Frontal cortex (tissue), 4 donors: Measurements from ENCODE around the gene FOXO1. TPM values are rescaled to one million over a fixed set of nuclear protein-coding genes. Genes with fewer than 3 reads are reported as not detected.

Experiments
- DNase-seq, 2 donors: peaks; one replicate each; pipeline ENCODE4 v3.0.0; 2012; ENCODE audit warnings: low spot score in 2 of 2
- FAIRE-seq: peaks from 2 replicates; lab custom pipeline; 2012; peaks lifted over from hg19 to GRCh38; lab: Jason Lieb, UNC
- total RNA-seq: library from RNA; depleted of rRNA; stranded (reverse); fragments of >200 nt; gene quantifications from one replicate; pipeline ENCODE4 v1.2.3, GENCODE V29; 2014
- donor health status: control.
- donor health status: control.
- donor health status: control.

The FOXO1 gene
- total RNA-seq, 1 donor from 2014 or later, result 9.8 TPM

DNA sequence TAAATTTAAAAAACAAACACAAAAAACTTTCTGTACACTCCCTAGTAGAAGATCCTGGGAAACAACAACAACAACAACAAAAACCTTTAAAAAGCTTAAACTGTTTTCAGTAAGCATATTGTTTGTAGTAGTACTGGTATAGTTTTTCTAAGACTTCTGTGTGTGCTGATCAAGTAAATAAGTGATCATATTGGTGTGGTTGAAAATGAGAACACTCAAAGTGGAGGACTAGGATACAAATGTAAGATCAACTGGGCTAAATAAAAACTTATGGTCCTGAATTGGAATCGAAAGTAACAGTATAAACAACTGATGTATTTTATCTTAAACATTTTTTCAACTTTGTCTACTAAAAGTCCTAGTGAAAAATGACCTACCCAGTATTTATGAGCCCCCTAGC is 135.5 kb downstream of the FOXO1 start:
- no peak for FAIRE-seq

GRCh38 chr13:40528881-40529280 is 137.6 kb downstream of the FOXO1 start:
- DNase-seq (no peak), FAIRE-seq (no peak)

More for the DNA sequence above, 135.5 kb downstream of the FOXO1 start:
- DNase-seq, result no peak

- FAIRE-seq (no peak), DNase-seq (no peak)
Observed at GRCh38 chr13:40527914-40528313, 138.5 kb downstream of the FOXO1 start.

- no peak for FAIRE-seq
- no peak for DNase-seq
Observed at GRCh38 chr13:40522282-40522681, 144.2 kb downstream of the FOXO1 start.

DNA sequence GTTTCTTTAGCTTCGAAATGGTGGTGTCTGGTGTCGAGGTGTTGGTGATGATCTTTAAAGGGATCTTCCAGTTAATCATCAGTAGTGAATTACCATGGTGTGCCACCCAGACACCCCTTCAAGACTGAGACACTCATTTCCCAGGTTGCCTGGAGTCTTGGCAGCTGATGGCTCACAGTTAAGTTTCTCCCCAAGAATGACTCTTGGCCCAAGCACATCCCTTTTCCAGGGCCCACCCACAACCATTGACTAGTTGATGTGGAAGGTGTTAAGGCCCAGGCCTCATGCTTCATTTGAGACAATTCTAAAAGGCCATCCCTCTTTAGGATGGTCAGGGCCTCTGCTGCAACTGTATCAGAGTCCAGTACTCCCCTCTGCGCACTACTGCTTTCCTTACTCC is 145.5 kb downstream of the FOXO1 start:
- FAIRE-seq (no peak), DNase-seq (no peak)

DNA sequence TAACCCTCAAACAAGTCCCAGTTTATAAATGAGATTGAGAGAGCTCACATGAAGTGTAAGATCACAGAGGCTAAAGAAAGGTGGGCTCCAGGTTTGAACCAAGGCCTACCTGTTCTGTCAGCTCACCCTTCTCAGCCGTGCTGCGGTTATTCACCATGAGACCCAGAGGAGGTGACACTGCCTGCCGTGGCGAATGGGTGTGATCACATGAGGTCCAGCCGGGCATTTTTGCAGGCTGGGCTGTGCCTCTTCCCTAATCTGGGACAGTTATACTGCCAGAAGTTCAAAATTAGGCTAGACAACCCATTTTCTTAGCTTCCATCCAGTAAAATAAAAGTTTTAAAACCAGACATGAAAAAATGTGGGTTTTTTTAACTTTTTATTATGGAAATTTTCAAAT is 146.8 kb downstream of the FOXO1 start:
- no peak for DNase-seq
- no peak for FAIRE-seq

- FAIRE-seq (no peak), DNase-seq (no peak)
Observed at GRCh38 chr13:40518481-40518882, 148.0 kb downstream of the FOXO1 start.

DNA sequence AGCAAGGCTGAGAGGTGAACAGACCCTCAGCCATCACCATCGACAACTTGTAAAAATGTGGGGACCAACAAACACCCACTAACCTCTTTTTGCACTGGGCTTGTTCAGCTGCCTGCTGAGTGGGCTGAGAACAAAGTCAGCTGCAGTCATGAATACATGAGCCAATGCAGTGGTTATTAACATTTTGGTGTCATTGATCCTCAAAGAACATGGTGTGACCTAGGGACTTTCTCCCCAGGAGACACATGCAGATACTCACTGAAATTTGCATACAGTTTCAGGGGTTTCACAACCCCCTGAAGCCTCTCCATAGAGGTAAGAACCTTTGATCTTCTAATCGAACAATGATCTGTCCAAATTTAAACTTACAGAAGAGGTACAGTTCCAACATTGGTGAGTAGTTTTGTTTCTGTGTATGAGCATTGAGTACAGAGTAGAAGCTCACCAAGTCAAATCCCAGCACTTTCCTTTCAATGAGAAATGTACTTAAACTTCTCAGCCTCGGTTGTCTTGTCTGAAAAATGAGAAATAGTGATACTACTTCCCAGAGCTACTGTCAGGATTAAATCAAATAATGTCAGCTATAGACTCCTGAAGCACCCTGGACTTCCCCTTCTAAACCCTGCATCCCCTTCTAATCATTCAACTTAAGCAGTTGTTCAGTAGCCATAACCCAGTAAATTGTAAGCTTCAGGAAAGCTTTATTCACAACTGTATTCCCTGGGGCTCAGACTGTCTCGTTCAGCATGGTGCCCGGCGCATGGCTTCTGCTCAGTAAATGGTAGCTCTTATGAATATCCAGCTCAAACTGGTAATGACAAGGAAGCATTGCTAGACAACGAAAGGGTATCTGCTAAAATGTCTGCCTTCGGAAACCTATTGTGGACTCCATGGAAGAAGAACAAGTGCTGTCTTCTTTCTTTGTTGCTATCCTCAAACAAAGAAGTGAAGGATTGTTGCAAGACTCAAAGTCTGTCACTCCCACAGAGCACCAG is 148.7 kb downstream of the FOXO1 start:
- DNase-seq, result no peak
- no peak for FAIRE-seq

GRCh38 chr13:40515702-40516101 is 150.7 kb downstream of the FOXO1 start:
- no peak for DNase-seq
- FAIRE-seq, result no peak

GRCh38 chr13:40514802-40515201 is 151.6 kb downstream of the FOXO1 start:
- FAIRE-seq (no peak), DNase-seq (no peak)

DNA sequence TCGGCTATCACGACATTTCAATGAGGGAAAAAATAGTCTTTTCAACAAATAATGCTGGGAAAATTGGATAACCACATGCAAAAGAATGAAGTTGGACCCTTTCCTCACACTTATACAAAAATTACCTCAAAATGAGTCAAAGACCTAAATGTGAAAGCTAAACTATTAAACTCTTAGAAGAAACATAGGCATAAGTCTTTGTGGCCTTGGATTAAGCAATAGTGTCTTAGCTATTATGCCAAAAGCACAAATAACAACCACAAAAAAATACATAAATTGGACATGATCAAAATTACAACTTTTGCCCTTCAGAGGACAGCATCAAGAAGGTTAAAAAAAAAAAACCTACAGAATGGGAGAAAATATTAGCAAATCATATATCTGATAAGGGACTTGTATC is 156.6 kb downstream of the FOXO1 start:
- DNase-seq, result no peak

DNA sequence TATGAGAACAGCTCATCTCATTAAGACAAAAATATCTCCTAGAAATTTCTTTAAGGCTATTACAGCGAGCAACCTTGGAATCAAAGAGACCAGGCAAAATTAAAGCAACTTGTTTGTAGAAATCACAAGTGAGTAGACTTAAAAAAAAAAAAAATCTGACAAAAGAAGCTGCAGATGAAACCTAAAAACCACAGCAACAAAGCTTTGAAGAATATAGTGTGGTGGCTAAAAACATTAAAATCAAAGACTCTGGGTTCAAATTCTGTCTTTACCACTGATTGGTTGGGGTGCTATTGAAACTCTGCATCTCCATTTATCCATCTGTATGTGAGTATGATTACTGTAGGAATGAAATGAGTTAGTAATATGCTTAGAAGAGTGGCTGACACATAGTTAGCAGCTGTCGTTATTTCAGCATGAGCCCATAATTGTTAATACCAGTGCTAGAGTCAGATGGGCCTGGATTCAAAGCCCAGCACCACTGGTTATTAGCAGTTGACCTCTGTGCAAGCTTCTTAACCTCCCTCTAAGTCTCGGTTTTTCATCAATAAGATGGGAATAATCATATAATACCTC is 157.6 kb downstream of the FOXO1 start:
- FAIRE-seq (no peak), DNase-seq (no peak)

More for the DNA sequence above, 156.6 kb downstream of the FOXO1 start:
- FAIRE-seq, result no peak

DNA sequence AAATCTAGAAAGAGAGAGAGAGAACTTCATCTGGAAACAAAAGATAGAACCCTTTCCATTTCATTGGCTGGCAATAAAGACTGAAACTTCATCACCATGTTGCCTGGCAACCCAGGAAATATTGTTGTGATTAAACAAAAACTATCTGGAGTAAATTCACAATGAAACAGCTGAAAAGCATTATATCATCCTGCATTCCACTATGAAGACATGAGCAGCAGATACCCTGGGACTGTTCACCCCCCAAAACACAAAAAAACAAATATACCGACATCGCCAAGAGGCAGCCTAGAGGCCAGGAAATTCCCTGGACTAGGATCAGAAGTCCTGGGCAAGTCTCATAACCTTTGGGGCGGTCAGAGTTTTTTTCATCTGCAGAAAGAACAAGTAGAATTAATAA is 158.3 kb downstream of the FOXO1 start:
- FAIRE-seq, result no peak
- no peak for DNase-seq

DNA sequence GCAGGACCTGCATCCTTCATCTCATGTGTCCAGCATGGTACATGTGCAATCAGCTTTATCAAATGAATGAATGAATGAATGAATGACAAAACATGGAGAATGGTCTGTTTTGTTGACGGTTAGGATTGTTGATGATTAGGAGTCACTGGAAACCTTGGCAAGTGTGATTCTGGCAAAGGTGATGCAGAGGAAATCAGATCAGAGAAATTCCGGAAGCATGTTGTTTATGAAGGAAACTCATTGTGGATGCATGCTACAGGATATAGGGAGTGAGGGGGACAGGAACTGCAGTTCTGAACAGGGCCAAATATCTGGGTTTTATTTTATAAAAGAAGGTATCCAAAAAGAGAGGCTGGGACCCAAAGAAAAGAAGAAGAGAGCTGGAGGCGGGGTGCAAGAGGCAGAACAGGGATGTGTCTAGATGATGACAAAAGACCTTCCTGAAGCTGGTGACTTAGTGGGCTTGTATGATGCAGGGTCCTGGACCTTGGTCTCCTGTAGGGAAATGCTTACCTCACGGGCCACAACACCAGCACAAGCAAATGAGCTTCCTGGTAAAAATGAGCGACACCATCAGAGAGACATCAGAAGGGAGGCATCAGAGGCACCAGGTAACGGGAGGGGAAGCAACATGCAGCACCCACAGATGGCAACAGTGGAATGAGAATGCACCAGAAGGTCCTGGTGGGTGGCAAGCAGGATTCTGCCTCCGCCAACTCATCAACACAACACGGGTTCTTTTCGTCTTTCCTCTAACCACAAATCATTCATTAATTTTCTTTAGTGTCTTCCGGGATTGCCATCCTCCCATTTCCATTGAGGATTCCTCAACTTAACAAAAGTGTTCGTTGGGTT is 159.6 kb downstream of the FOXO1 start:
- FAIRE-seq (no peak), DNase-seq (no peak)

Other genes starting within 250 kb of the FOXO1 start
- gene MRPS31, start 104.5 kb upstream of the FOXO1 start, total RNA-seq, result 24.5 TPM
- gene SLC25A15, start 123.0 kb upstream of the FOXO1 start, total RNA-seq, result 22.4 TPM